OCI-LY1 (cell line): ENCODE results near the gene RELCH.

ENCODE experiments used
- H2AFZ ChIP-seq: fragments of 200-600 bp; sonication (generic), shearing (Covaris generic); 2 replicates; pipeline ENCODE4 v1.6.0; 2014; ENCODE audit warnings: antibody characterized with exemption, mild to moderate bottlenecking, low read length
- H3F3A ChIP-seq: fragments of 200-600 bp; sonication (generic), shearing (Covaris generic); 2 replicates; pipeline ENCODE4 v1.6.0; 2014; ENCODE audit warnings: mild to moderate bottlenecking, antibody characterized with exemption, low read length, moderate library complexity; ENCODE audit not compliant: insufficient read depth
- H3K27ac ChIP-seq: fragments of 200-600 bp; sonication (generic); 2 replicates; pipeline ENCODE4 v1.5.1; 2014; ENCODE audit warnings: low read length, mixed run types, mild to moderate bottlenecking, low read depth; ENCODE audit not compliant: poor library complexity, severe bottlenecking
- H3K27me3 ChIP-seq: fragments of 200-600 bp; sonication (generic); 2 replicates; pipeline ENCODE4 v1.6.0; 2014; ENCODE audit warnings: antibody characterized with exemption, mild to moderate bottlenecking, low read length, moderate library complexity; ENCODE audit not compliant: insufficient read depth
- H3K36me3 ChIP-seq: fragments of 200-600 bp; sonication (generic); 2 replicates; pipeline ENCODE4 v1.6.1; 2014; ENCODE audit warnings: mild to moderate bottlenecking, antibody characterized with exemption, low read length, moderate library complexity, mixed read lengths; ENCODE audit not compliant: insufficient read depth
- H3K4me1 ChIP-seq: fragments of 200-600 bp; sonication (generic); 2 replicates; pipeline ENCODE4 v1.5.1; 2014; ENCODE audit warnings: mild to moderate bottlenecking, low read length, moderate library complexity; ENCODE audit not compliant: insufficient read depth, severe bottlenecking
- H3K4me2 ChIP-seq: fragments of 200-600 bp; sonication (generic), shearing (Covaris generic); 2 replicates; pipeline ENCODE4 v1.6.1; 2014; ENCODE audit warnings: low read length
- H3K4me3 ChIP-seq: fragments of 200-600 bp; sonication (generic); 2 replicates; pipeline ENCODE4 v1.5.1; 2014; ENCODE audit warnings: low read length, low read depth, mild to moderate bottlenecking, mixed read lengths; ENCODE audit not compliant: poor library complexity, severe bottlenecking
- H3K79me2 ChIP-seq: fragments of 200-600 bp; shearing (Covaris generic); 2 replicates; pipeline ENCODE4 v1.6.1; 2016; ENCODE audit warnings: mixed run types, low read length, mixed read lengths; ENCODE audit not compliant: insufficient read depth
- H3K9ac ChIP-seq: fragments of 200-600 bp; sonication (generic), shearing (Covaris generic); 2 replicates; pipeline ENCODE4 v1.6.1; 2014; ENCODE audit warnings: mild to moderate bottlenecking, low read length, mixed read lengths
- H3K9me2 ChIP-seq: fragments of 200-600 bp; sonication (generic), shearing (Covaris generic); 2 replicates; pipeline ENCODE4 v1.6.1; 2014; ENCODE audit warnings: low read depth, mild to moderate bottlenecking, low read length, mixed read lengths
- H3K9me3 ChIP-seq: fragments of 200-600 bp; shearing (Covaris generic); 2 replicates; pipeline ENCODE4 v1.6.1; 2014; ENCODE audit warnings: low read length, mixed read lengths
- H4K20me1 ChIP-seq: fragments of 200-600 bp; sonication (generic), shearing (Covaris generic); 2 replicates; pipeline ENCODE4 v1.6.0; 2016; ENCODE audit warnings: mild to moderate bottlenecking, low read length; ENCODE audit not compliant: insufficient read depth
- EZH2 ChIP-seq: fragments of 200-600 bp; sonication (generic), shearing (Covaris generic); IDR thresholded peaks from 2 replicates; pipeline ENCODE4 v1.8.0; 2017; ENCODE audit warnings: borderline replicate concordance, mixed run types, mild to moderate bottlenecking, antibody characterized with exemption, low read length, moderate library complexity, mixed read lengths
- TF ChIP-seq, protein P1 (sequence below): fragments of 200-600 bp; sonication (generic), shearing (Covaris generic); IDR thresholded peaks from 2 replicates; pipeline ENCODE4 v1.5.1; 2017; ENCODE audit warnings: mild to moderate bottlenecking, antibody characterized with exemption, low read length, moderate library complexity, mixed read lengths

RELCH gene

DNA sequence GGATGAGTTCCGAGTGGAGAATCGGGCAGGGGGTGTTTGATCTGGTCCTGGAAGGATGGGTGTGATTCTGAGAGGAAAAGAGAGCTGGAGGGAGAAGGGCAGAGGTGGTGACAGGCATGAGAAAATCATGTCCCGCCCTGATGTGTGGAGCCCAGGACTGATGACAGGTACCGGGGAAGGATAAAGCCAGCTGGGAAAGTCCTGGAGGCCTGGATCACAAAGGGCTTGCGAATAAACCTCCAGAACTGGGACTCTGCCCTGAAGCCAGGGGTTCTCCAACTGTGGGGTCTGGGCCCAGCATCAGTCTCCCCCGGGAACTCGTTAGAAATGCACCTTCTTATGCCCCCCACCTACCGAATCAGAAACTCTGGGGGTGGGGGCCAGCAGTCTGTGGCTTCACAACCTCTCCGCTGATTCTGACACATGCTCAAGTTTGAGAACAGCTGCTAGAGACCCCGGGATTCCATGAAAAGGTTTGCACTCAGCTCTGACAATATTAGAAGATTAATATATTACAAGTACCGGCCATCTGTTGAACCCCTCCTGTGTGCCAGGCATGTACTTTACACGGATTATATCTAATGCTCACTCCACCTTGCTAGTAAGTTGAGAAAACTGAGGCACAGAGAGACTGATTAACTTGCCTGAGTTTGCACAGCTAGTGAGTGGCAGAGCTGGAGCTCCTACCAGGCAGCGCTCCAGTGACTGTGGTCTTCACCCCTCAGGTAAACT is 146.1 kb downstream of the RELCH start:
- no peak overlapping the region for H2AFZ ChIP-seq
- no peaks in the 10 kb centered on the region for H3K79me2 ChIP-seq
- H3K36me3 ChIP-seq, result no peaks in the 10 kb centered on the region
- no peak overlapping the region for H3K4me2 ChIP-seq
- no peaks in the 10 kb centered on the region for H3K4me1 ChIP-seq
- no peak overlapping the region for H3K27ac ChIP-seq
- no peaks in the 10 kb centered on the region for H3K9me2 ChIP-seq
- H3K9me3 ChIP-seq, result no peaks in the 10 kb centered on the region
- no peak overlapping the region for H3K4me3 ChIP-seq
- H3K9ac ChIP-seq, result no peak overlapping the region
- no peaks in the 10 kb centered on the region for H3F3A ChIP-seq
- no peak for TF ChIP-seq EZH2
- TF ChIP-seq, protein P1, sequence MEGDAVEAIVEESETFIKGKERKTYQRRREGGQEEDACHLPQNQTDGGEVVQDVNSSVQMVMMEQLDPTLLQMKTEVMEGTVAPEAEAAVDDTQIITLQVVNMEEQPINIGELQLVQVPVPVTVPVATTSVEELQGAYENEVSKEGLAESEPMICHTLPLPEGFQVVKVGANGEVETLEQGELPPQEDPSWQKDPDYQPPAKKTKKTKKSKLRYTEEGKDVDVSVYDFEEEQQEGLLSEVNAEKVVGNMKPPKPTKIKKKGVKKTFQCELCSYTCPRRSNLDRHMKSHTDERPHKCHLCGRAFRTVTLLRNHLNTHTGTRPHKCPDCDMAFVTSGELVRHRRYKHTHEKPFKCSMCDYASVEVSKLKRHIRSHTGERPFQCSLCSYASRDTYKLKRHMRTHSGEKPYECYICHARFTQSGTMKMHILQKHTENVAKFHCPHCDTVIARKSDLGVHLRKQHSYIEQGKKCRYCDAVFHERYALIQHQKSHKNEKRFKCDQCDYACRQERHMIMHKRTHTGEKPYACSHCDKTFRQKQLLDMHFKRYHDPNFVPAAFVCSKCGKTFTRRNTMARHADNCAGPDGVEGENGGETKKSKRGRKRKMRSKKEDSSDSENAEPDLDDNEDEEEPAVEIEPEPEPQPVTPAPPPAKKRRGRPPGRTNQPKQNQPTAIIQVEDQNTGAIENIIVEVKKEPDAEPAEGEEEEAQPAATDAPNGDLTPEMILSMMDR, result no peak
- no peaks in the 10 kb centered on the region for H4K20me1 ChIP-seq
- no peaks in the 10 kb centered on the region; the same call in 1 of the 2 replicates for H3K27me3 ChIP-seq

DNA sequence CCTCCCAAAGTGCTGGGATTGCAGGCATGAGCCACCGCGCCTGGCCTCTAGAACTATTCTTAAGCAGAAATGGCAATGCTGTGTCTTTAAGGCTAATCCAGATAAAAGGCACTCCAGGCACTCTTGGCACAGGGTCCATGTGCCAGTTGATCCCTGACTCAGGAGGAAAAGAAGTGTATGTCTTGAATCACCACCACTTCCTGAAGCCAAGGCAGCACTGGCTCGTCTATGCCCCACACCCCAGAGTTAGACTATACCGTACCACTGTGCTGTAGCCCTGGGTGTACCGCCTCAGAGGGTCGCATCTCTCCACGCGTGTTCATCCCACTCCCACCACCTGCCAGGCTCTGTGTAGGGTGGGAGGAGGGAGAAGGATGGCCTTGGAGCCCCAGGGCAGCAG is 147.1 kb downstream of the RELCH start:
- Histone ChIP-seq H3K27ac (no peak overlapping the region), H3K9me3 (no peaks in the 10 kb centered on the region), H3K36me3 (no peaks in the 10 kb centered on the region), H3K4me2 (no peak overlapping the region), H2AFZ (no peak overlapping the region), H3F3A (no peaks in the 10 kb centered on the region), H3K79me2 (no peaks in the 10 kb centered on the region), H3K4me3 (no peak overlapping the region), H3K27me3 (no peaks in the 10 kb centered on the region; the same call in 1 of the 2 replicates), H3K9ac (no peak overlapping the region), H4K20me1 (no peaks in the 10 kb centered on the region), H3K9me2 (no peaks in the 10 kb centered on the region), H3K4me1 (no peaks in the 10 kb centered on the region)
- TF ChIP-seq EZH2, result no peak
- TF ChIP-seq, protein P1, result no peak

DNA sequence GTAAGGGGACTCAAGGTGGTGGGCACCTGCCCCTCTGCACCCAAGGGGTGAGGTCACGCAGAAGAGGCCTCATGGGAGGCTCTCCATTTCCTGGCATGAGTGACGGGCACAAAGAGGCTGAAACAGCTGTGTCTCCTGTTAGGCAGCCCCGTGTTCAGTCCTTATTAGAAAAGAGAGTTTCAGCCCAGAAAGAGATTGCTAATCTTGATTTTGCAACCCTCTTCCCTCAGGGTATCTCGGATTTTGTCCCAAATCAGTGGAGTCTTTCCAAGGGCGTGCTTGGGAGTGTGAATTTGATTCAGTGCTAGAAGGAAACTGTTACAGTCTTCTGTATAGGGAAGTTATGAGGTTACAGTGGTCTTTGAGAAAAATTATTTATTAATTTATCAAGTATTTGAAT is 148.4 kb downstream of the RELCH start:
- H3K4me1 ChIP-seq, result no peaks in the 10 kb centered on the region
- H3K9me2 ChIP-seq, result no peaks in the 10 kb centered on the region
- no peak overlapping the region for H3K27ac ChIP-seq
- no peak overlapping the region for H3K4me3 ChIP-seq
- no peaks in the 10 kb centered on the region for H3K36me3 ChIP-seq
- no peaks in the 10 kb centered on the region for H3K79me2 ChIP-seq
- no peaks in the 10 kb centered on the region for H3F3A ChIP-seq
- H3K9ac ChIP-seq, result no peak overlapping the region
- TF ChIP-seq EZH2, result no peak
- TF ChIP-seq, protein P1, result no peak
- no peaks in the 10 kb centered on the region; the same call in 1 of the 2 replicates for H3K27me3 ChIP-seq
- H4K20me1 ChIP-seq, result no peaks in the 10 kb centered on the region
- no peak overlapping the region for H3K4me2 ChIP-seq
- H2AFZ ChIP-seq, result no peak overlapping the region
- H3K9me3 ChIP-seq, result no peaks in the 10 kb centered on the region
